Measurements from ENCODE around the gene TCEA2. TPM values are rescaled to one million over a fixed set of nuclear protein-coding genes. Genes with fewer than 3 reads are reported as not detected.
A peak's percentile ranks its signal among the peaks of the same experiment; 100 is the strongest.

TCEA2 gene
- total and polyA plus RNA-seq, 2 of the 13 experiments (the other 11 are each of a cell fraction or from before 2014, with no cell fraction given), result 28.1 to 33.7 TPM

- TF ChIP-seq ZBTB2 (CRISPR knock-in tag; IDR thresholded peaks at IDR 0.05; ENCODE audit: low read depth) (no peak), PITX1 (CRISPR knock-in tag; IDR thresholded peaks at IDR 0.05) (peak; percentile 11; the same call in 1 of the 2 replicates), BORCS8-MEF2B (CRISPR knock-in tag; IDR thresholded peaks at IDR 0.05) (peak; percentile 74), GPBP1L1 (CRISPR knock-in tag; IDR thresholded peaks at IDR 0.05) (no peak), ZNF552 (CRISPR knock-in tag; IDR thresholded peaks at IDR 0.05; ENCODE audit: borderline replicate concordance) (0 out of 2 replicates have a peak, but pooled peaks have one; percentile 44), ARNTL (CRISPR knock-in tag; IDR thresholded peaks at IDR 0.05) (no peak), ZEB1 (IDR thresholded peaks at IDR 0.05; ENCODE audit: insufficient replicate concordance, low read depth) (peak; percentile 20), ZNF619 (CRISPR knock-in tag; IDR thresholded peaks at IDR 0.05) (peak; percentile 89), ZNF382 (CRISPR knock-in tag; IDR thresholded peaks at IDR 0.05; ENCODE audit: borderline replicate concordance) (no peak), ZNF792 (CRISPR knock-in tag; IDR thresholded peaks at IDR 0.05) (peak; percentile 7; the same call in 1 of the 2 replicates), NR1H2 (CRISPR knock-in tag; IDR thresholded peaks at IDR 0.05; ENCODE audit: borderline replicate concordance, low read depth) (0 out of 2 replicates have a peak, but pooled peaks have one; percentile 51), REL (CRISPR knock-in tag; conservative IDR thresholded peaks at IDR 0.05) (no peak), MTA1 (CRISPR knock-in tag; IDR thresholded peaks at IDR 0.05; ENCODE audit: borderline replicate concordance) (peak; percentile 62; the same call in 1 of the 2 replicates), GABPB1 (CRISPR knock-in tag; IDR thresholded peaks at IDR 0.05) (peak; percentile 18; the same call in 1 of the 2 replicates), HOXA5 (CRISPR knock-in tag; IDR thresholded peaks at IDR 0.05) (no peak), ASH2L (IDR thresholded peaks at IDR 0.05; ENCODE audit: insufficient read length, low read depth, low read length) (no peak), ZNF441 (CRISPR knock-in tag; IDR thresholded peaks at IDR 0.05; ENCODE audit: borderline replicate concordance) (no peak)
- TF ChIP-seq, protein P1, sequence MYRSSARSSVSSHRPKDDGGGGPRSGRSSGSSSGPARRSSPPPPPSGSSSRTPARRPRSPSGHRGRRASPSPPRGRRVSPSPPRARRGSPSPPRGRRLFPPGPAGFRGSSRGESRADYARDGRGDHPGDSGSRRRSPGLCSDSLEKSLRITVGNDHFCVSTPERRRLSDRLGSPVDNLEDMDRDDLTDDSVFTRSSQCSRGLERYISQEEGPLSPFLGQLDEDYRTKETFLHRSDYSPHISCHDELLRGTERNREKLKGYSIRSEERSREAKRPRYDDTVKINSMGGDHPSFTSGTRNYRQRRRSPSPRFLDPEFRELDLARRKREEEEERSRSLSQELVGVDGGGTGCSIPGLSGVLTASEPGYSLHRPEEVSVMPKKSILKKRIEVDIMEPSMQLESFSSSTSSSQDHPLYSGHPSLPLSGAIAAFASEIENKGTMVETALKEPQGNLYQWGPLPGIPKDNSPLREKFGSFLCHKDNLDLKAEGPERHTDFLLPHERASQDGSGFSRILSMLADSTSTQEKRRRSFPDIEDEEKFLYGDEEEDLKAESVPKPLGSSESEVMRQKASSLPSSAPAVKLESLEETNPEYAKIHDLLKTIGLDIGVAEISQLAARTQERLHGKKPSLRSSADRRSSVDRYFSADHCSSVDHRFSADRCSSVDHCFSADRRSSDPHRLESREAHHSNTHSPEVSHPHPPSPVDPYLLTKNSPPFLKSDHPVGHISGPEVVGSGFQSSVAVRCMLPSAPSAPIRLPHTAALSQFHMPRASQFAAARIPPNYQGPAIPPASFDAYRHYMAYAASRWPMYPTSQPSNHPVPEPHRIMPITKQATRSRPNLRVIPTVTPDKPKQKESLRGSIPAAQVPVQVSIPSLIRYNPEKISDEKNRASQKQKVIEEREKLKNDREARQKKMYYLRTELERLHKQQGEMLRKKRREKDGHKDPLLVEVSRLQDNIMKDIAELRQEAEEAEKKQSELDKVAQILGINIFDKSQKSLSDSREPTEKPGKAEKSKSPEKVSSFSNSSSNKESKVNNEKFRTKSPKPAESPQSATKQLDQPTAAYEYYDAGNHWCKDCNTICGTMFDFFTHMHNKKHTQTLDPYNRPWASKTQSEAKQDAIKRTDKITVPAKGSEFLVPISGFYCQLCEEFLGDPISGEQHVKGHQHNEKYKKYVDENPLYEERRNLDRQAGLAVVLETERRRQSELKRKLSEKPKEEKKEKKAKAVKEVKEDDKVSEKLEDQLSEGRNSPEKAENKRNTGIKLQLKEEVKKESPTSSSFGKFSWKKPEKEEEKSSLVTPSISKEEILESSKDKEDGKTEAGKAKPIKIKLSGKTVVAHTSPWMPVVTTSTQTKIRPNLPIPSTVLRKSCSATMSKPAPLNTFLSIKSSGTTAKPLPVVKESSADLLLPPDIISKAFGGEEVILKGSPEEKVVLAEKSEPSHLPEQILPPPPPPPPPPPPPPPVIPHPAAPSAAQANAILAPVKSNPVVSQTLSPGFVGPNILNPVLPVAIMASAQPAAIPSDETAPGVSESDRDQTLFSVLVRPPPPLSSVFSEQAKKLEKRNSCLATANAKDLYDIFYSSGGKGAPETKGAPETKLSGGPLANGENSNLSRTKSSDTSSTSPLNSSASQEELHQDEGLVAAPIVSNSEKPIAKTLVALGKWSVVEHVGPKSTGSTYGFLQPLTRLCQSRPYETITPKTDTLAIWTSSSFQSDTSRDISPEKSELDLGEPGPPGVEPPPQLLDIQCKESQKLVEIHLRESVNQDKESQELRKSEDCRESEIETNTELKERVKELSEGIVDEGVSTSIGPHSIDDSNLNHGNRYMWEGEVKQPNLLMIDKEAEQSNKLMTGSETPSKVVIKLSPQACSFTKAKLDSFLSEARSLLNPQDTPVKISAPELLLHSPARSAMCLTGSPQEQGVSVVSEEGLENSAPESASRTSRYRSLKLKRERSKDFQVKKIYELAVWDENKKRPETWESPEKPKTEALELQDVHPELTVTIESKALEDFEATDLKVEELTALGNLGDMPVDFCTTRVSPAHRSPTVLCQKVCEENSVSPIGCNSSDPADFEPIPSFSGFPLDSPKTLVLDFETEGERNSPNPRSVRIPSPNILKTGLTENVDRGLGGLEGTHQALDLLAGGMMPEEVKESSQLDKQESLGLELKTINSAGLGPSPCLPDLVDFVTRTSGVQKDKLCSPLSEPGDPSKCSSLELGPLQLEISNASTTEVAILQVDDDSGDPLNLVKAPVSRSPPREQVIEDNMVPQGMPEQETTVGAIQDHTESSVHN (CRISPR knock-in tag; IDR thresholded peaks at IDR 0.05), result peak; percentile 72; the same call in 1 of the 2 replicates
These were observed 17.2 kb downstream of the TCEA2 start, which contains the start of gene OPRL1 (continued) for GRCh38 chr20:64080013-64080812.
